GM21737 (cell line): ENCODE results near the gene UBE2D1.
"Not testable (repeated sequence)": the region's sequence is repeated elsewhere in the genome, so short reads cannot be mapped to it uniquely, and the experiment has no call there.

Experiments used
- ATAC-seq: cut with Tn5 transposase; IDR thresholded peaks from one replicate; pipeline ENCODE4 v1.9.1; 2021; ENCODE audit warnings: mild to moderate bottlenecking, moderate library complexity; ENCODE audit not compliant: unreplicated experiment

Gene UBE2D1

GRCh38 chr10:58373442-58373827 is 38.6 kb downstream of the UBE2D1 start:
- ATAC-seq = no peak

GRCh38 chr10:58382489-58382995 is 47.7 kb downstream of the UBE2D1 start:
- ATAC-seq = no peak

- peak; percentile 45 for ATAC-seq
Observed at GRCh38 chr10:58384095-58384494, 49.3 kb downstream of the UBE2D1 start.

- no peak for ATAC-seq
Observed at GRCh38 chr10:58384544-58384998, 49.8 kb downstream of the UBE2D1 start.

GRCh38 chr10:58384999-58385783 is 50.4 kb downstream of the UBE2D1 start, which contains the start of gene TFAM:
Gene TFAM (plus strand): TSS chr10:58385410. CDS start chr10:58385548, 138 bp downstream.
- peak; percentile 93 for ATAC-seq

- ATAC-seq = no peak
Observed at GRCh38 chr10:58385784-58386112, 50.9 kb downstream of the UBE2D1 start.

- no peak for ATAC-seq
Observed at GRCh38 chr10:58389024-58389423, 54.2 kb downstream of the UBE2D1 start.

GRCh38 chr10:58393317-58393716 is 58.5 kb downstream of the UBE2D1 start:
- no peak for ATAC-seq

- no peak for ATAC-seq
Observed at GRCh38 chr10:58394471-58394870, 59.7 kb downstream of the UBE2D1 start.

GRCh38 chr10:58396057-58396456 is 61.3 kb downstream of the UBE2D1 start:
- no peak for ATAC-seq

GRCh38 chr10:58397830-58398229 is 63.0 kb downstream of the UBE2D1 start:
- ATAC-seq = no peak

- no peak for ATAC-seq
Observed at GRCh38 chr10:58399410-58399809, 64.6 kb downstream of the UBE2D1 start.

- ATAC-seq = no peak
Observed at GRCh38 chr10:58400609-58401008, 65.8 kb downstream of the UBE2D1 start.

- ATAC-seq = no peak
Observed at GRCh38 chr10:58404001-58404400, 69.2 kb downstream of the UBE2D1 start.

- ATAC-seq = no peak
Observed at GRCh38 chr10:58409956-58410610, 75.3 kb downstream of the UBE2D1 start.

- no peak for ATAC-seq
Observed at GRCh38 chr10:58412502-58412961, 77.7 kb downstream of the UBE2D1 start.

- no peak for ATAC-seq
Observed at GRCh38 chr10:58414270-58415041, 79.7 kb downstream of the UBE2D1 start.

- ATAC-seq = no peak
Observed at GRCh38 chr10:58415757-58416156, 81.0 kb downstream of the UBE2D1 start.

- ATAC-seq = not testable (repeated sequence)
Observed at GRCh38 chr10:58417902-58418301, 83.1 kb downstream of the UBE2D1 start.
